G401.6 (cell line): ENCODE data around the gene DPH3.
A peak's percentile ranks its signal among the peaks of the same experiment; 100 is the strongest.

Source experiments
- FAIRE-seq: peaks from 2 replicates; lab custom pipeline; 2012; peaks lifted over from hg19 to GRCh38; lab: Jason Lieb, UNC

Gene DPH3

GRCh38 chr3:16290007-16290826, 25.5 kb upstream of the DPH3 start:
- FAIRE-seq, result peak; percentile 85

- no peak for FAIRE-seq
Measured at GRCh38 chr3:16289144-16289889, 24.6 kb upstream of the DPH3 start.

- FAIRE-seq, result no peak
Measured at GRCh38 chr3:16288664-16289063, 23.9 kb upstream of the DPH3 start.

- no peak for FAIRE-seq
Measured at GRCh38 chr3:16286751-16287543, 22.2 kb upstream of the DPH3 start.

GRCh38 chr3:16286161-16286560, 21.4 kb upstream of the DPH3 start:
- FAIRE-seq, result no peak

- no peak for FAIRE-seq
Measured at GRCh38 chr3:16284633-16285032, 19.9 kb upstream of the DPH3 start.

- FAIRE-seq, result no peak
Measured at GRCh38 chr3:16280671-16281070, 15.9 kb upstream of the DPH3 start.

- no peak for FAIRE-seq
Measured at GRCh38 chr3:16279010-16279801, 14.5 kb upstream of the DPH3 start.

- FAIRE-seq, result no peak
Measured at GRCh38 chr3:16277471-16277870, 12.7 kb upstream of the DPH3 start.

- peak; percentile 17 for FAIRE-seq
Measured at GRCh38 chr3:16273867-16274266, 9.1 kb upstream of the DPH3 start.

- no peak for FAIRE-seq
Measured at GRCh38 chr3:16272588-16272987, 7.8 kb upstream of the DPH3 start.

- no peak for FAIRE-seq
Measured at GRCh38 chr3:16270855-16271254, 6.1 kb upstream of the DPH3 start.

- FAIRE-seq, result no peak
Measured at GRCh38 chr3:16266714-16267113, 2.0 kb upstream of the DPH3 start.

GRCh38 chr3:16265455-16265786, 678 bp upstream of the DPH3 start:
- FAIRE-seq, result no peak

- FAIRE-seq, result no peak
Measured at GRCh38 chr3:16264174-16264707, 502 bp downstream of the DPH3 start.

- no peak for FAIRE-seq
Measured at GRCh38 chr3:16262174-16262573, 2.6 kb downstream of the DPH3 start.

GRCh38 chr3:16260046-16260445, 4.7 kb downstream of the DPH3 start:
- no peak for FAIRE-seq

- FAIRE-seq, result no peak
Measured at GRCh38 chr3:16258866-16259265, 5.9 kb downstream of the DPH3 start.

- FAIRE-seq, result no peak
Measured at GRCh38 chr3:16258177-16258576, 6.6 kb downstream of the DPH3 start.

- FAIRE-seq, result no peak
Measured at GRCh38 chr3:16257309-16257708, 7.4 kb downstream of the DPH3 start.

GRCh38 chr3:16255726-16256125, 9.0 kb downstream of the DPH3 start:
- no peak for FAIRE-seq

GRCh38 chr3:16255326-16255725, 9.4 kb downstream of the DPH3 start:
- FAIRE-seq, result no peak
